Panc1 (cell line): ENCODE data around the gene PLGRKT. TPM values are rescaled to one million over a fixed set of nuclear protein-coding genes. Genes with fewer than 3 reads are reported as not detected.

Experiments used
- ATAC-seq: fragments of 200-7000 bp; cut with Tn5 transposase; 2 replicates; pipeline ENCODE4 v1.9.1; 2020; ENCODE audit warnings: mild to moderate bottlenecking, moderate library complexity
- BruUV-seq: library from RNA; stranded (reverse); fragments of 400-500 nt; replicated peaks from 2 replicates; lab custom pipeline; 2021; lab: Mats Ljungman, UMichigan
- CTCF ChIA-PET: fragments of 300-600 bp; sonication (Branson Sonifier 250); formaldehyde crosslinking; loops from one replicate; lab custom pipeline; 2022; ENCODE audit warnings: antibody characterized with exemption; lab: Charles Lee
- POLR2A ChIA-PET: fragments of 300-600 bp; sonication (Branson Sonifier 250); formaldehyde crosslinking; loops from one replicate; lab custom pipeline; 2022; ENCODE audit warnings: antibody characterized with exemption; lab: Charles Lee
- DNase-seq: peaks from one replicate; pipeline ENCODE4 v3.0.0-alpha.2; 2010; ENCODE audit warnings: low read depth, low spot score
- H3K27ac ChIP-seq: 2 replicates; pipeline ENCODE4 v1.5.1; 2011; ENCODE audit warnings: mild to moderate bottlenecking, low read length, inconsistent platforms
- H3K27me3 ChIP-seq: fragments of 200-500 bp; sonication (Bioruptor generic); 2 replicates; pipeline ENCODE4 v1.6.0; 2014; ENCODE audit warnings: low read length, inconsistent platforms; ENCODE audit not compliant: control insufficient read depth, insufficient read depth
- H3K36me3 ChIP-seq: fragments of 200-500 bp; sonication (Bioruptor generic); 2 replicates; pipeline ENCODE4 v1.5.1; 2014; ENCODE audit warnings: inconsistent platforms, mild to moderate bottlenecking, low read length, moderate library complexity; ENCODE audit not compliant: control insufficient read depth, insufficient read depth
- H3K4me1 ChIP-seq: 2 replicates; pipeline ENCODE4 v1.5.1; 2011; ENCODE audit warnings: inconsistent platforms, mild to moderate bottlenecking, low read length, moderate library complexity; ENCODE audit not compliant: control insufficient read depth, insufficient read depth
- H3K4me3 ChIP-seq, 2 experiments: 2 replicates each; pipeline ENCODE4 v1.5.1; 2011 to 2012; ENCODE audit warnings: low read depth in 2 of 2, low read length in 2 of 2, mild to moderate bottlenecking in 2 of 2, inconsistent platforms in 1 of 2, moderate library complexity in 1 of 2
- H3K9me3 ChIP-seq: fragments of 200-500 bp; sonication (Bioruptor generic); 2 replicates; pipeline ENCODE4 v1.5.1; 2014; ENCODE audit warnings: low read depth, mild to moderate bottlenecking, inconsistent platforms, low read length, moderate library complexity; ENCODE audit not compliant: control insufficient read depth, insufficient read depth
- CTCF ChIP-seq: fragments of 450-650 bp; IDR thresholded peaks from 2 replicates; pipeline ENCODE4 v1.5.1; 2017; ENCODE audit warnings: mild to moderate bottlenecking
- POLR2AphosphoS5 ChIP-seq: IDR thresholded peaks from 2 replicates; pipeline ENCODE4 v1.6.1; 2012; ENCODE audit warnings: mild to moderate bottlenecking, low read depth, low read length, moderate library complexity
- REST ChIP-seq, 2 experiments: IDR thresholded peaks; 2 replicates each; pipeline ENCODE4 v1.6.1; 2011 to 2012; ENCODE audit warnings: low read depth in 2 of 2, control low read depth in 1 of 2, low read length in 1 of 2, mild to moderate bottlenecking in 1 of 2, moderate library complexity in 1 of 2; ENCODE audit not compliant: insufficient read depth in 1 of 2
- SIN3A ChIP-seq: IDR thresholded peaks from 2 replicates; pipeline ENCODE4 v1.6.1; 2012; ENCODE audit warnings: low read depth, mild to moderate bottlenecking, low read length, moderate library complexity, borderline replicate concordance; ENCODE audit not compliant: insufficient read depth
- TCF7L2 ChIP-seq: IDR thresholded peaks from 2 replicates; pipeline ENCODE4 v1.6.1; 2011; ENCODE audit warnings: mild to moderate bottlenecking, low read depth, low read length, inconsistent platforms
- in situ Hi-C: cut with HindIII; loops from 2 replicates; pipeline ENCODE4 v1.10.0; 2016; ENCODE audit warnings: low sequenced_read_pairs, low pct_unique_long_range_greater_than_20kb
- intact Hi-C: fragments of 100-400 bp; cut with micrococcal nuclease; formaldehyde crosslinking; loops from one replicate; pipeline ENCODE4 v1.10.0; 2022; ENCODE audit not compliant: unreplicated experiment
- total RNA-seq: library from RNA; stranded (reverse); gene quantifications from one replicate; pipeline ENCODE4 v1.2.1, GENCODE V29; 2021; ENCODE audit not compliant: unreplicated experiment

PLGRKT gene
- total RNA-seq, 1 experiment from 2014 or later, result 9.3 TPM

DNA sequence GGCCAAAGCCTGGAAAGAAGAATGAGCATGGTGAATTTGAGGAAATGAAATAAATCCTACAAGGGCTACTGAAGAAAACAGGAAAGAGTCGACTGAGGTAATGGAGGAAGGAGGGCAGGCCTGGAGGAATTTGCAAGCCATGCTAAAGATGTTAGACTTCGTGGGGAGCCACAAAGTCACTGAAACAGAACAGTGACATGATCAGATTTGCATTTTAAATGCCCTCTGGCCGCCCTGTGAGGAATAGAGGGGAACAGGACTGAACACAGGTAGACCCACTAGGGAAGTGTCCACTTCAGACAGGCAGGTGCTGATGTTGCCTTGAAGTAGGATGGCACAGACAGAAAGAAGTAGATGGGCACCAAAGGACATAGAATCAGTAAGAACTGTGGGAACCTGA lies 55.2 kb downstream of the PLGRKT start:
- Histone ChIP-seq H3K4me1 (no peaks in the 10 kb centered on the region), H3K9me3 (no peaks in the 10 kb centered on the region), H3K36me3 (no peaks in the 10 kb centered on the region), H3K27me3 (no peaks in the 10 kb centered on the region), H3K27ac (no peak overlapping the region), H3K4me3 (no peak overlapping the region)
- BruUV-seq, result no TSS peak
- ATAC-seq (no peak), DNase-seq (no peak)
- POLR2A ChIA-PET, result no interaction called here
- CTCF ChIA-PET, result no interaction called here
- TF ChIP-seq POLR2AphosphoS5 (no peak), SIN3A (no peak), TCF7L2 (no peak), CTCF (no peak), REST (IDR thresholded peaks at IDR 0.05; ENCODE audit: insufficient read depth in 1 of 2, low read depth in 2 of 2, low read length in 1 of 2) (no peak)
- in situ Hi-C loops (no loop called here), intact Hi-C loops (no loop called here)

GRCh38 chr9:5375790-5376477 lies 61.8 kb downstream of the PLGRKT start:
- ATAC-seq, result no peak
- CTCF ChIA-PET, result no interaction called here
- no peaks in the 10 kb centered on the region for H3K4me1 ChIP-seq
- POLR2A ChIA-PET, result no interaction called here
- no peak for TF ChIP-seq REST (IDR thresholded peaks at IDR 0.05; ENCODE audit: insufficient read depth in 1 of 2, low read depth in 2 of 2, low read length in 1 of 2)
- TF ChIP-seq TCF7L2, result no peak
- no peak for TF ChIP-seq POLR2AphosphoS5
- TF ChIP-seq CTCF, result no peak
- no peak for TF ChIP-seq SIN3A
- intact Hi-C loops (no loop called here), in situ Hi-C loops (no loop called here)
- H3K27ac ChIP-seq, result no peak overlapping the region
- no peaks in the 10 kb centered on the region for H3K36me3 ChIP-seq
- DNase-seq, result no peak
- no peak overlapping the region for H3K4me3 ChIP-seq
- no peaks in the 10 kb centered on the region for H3K9me3 ChIP-seq
- BruUV-seq, result no TSS peak
- no peaks in the 10 kb centered on the region for H3K27me3 ChIP-seq
